ENCODE measurements around the gene SCAMP1. TPM values are rescaled to one million over a fixed set of nuclear protein-coding genes. Genes with fewer than 3 reads are reported as not detected.

The SCAMP1 gene
- total and polyA plus RNA-seq, 2 experiments from 2014 or later = 22.4 to 47.6 TPM

- Histone ChIP-seq H4K20me1 (ENCODE audit: insufficient read depth, poor library complexity, severe bottlenecking) (no peaks in the 10 kb centered on the region), H3K9me2 (replicated peaks; ENCODE audit: insufficient read depth) (no peaks in the 10 kb centered on the region), H3K36me3 (replicated peaks; ENCODE audit: insufficient read depth, low read depth) (no peaks in the 10 kb centered on the region), H2AFZ (no peak overlapping the region), H3K27ac (no peak overlapping the region), H3K4me1 (ENCODE audit: insufficient read depth) (no peaks in the 10 kb centered on the region), H3K4me3 (no peak overlapping the region), H3K27me3 (no peaks in the 10 kb centered on the region), H3K9me3 (ENCODE audit: low read depth) (no peaks in the 10 kb centered on the region), H3K79me2 (no peaks in the 10 kb centered on the region), H3K4me2 (no peak overlapping the region)
- no peak for TF ChIP-seq EZH2phosphoT487 (IDR thresholded peaks at IDR 0.05; ENCODE audit: low read depth, severe bottlenecking, unreplicated experiment)
- no peak for TF ChIP-seq EZH2 (IDR thresholded peaks at IDR 0.05; ENCODE audit: borderline replicate concordance)
- TF ChIP-seq, protein P1, sequence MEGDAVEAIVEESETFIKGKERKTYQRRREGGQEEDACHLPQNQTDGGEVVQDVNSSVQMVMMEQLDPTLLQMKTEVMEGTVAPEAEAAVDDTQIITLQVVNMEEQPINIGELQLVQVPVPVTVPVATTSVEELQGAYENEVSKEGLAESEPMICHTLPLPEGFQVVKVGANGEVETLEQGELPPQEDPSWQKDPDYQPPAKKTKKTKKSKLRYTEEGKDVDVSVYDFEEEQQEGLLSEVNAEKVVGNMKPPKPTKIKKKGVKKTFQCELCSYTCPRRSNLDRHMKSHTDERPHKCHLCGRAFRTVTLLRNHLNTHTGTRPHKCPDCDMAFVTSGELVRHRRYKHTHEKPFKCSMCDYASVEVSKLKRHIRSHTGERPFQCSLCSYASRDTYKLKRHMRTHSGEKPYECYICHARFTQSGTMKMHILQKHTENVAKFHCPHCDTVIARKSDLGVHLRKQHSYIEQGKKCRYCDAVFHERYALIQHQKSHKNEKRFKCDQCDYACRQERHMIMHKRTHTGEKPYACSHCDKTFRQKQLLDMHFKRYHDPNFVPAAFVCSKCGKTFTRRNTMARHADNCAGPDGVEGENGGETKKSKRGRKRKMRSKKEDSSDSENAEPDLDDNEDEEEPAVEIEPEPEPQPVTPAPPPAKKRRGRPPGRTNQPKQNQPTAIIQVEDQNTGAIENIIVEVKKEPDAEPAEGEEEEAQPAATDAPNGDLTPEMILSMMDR (IDR thresholded peaks at IDR 0.05; ENCODE audit: poor library complexity) = no peak
- WGBS (ENCODE audit: low lambda C conversion rate, missing lambda C conversion rate) = 94% methylated on average over 6 of the region's 6 CpGs
- DNase-seq (ENCODE audit: low spot score) = no peak
These were observed 32.5 kb upstream of the SCAMP1 start for GRCh38 chr5:78327761-78328510.

- Histone ChIP-seq H3K27ac (no peak overlapping the region), H3K4me2 (no peak overlapping the region), H3K79me2 (no peaks in the 10 kb centered on the region), H3K9me2 (replicated peaks; ENCODE audit: insufficient read depth) (no peaks in the 10 kb centered on the region), H4K20me1 (ENCODE audit: insufficient read depth, poor library complexity, severe bottlenecking) (no peaks in the 10 kb centered on the region), H3K36me3 (replicated peaks; ENCODE audit: insufficient read depth, low read depth) (no peaks in the 10 kb centered on the region), H3K4me1 (ENCODE audit: insufficient read depth) (no peaks in the 10 kb centered on the region), H2AFZ (peak overlapping the region; percentile 17), H3K9me3 (ENCODE audit: low read depth) (no peaks in the 10 kb centered on the region), H3K4me3 (no peak overlapping the region), H3K27me3 (no peaks in the 10 kb centered on the region)
- TF ChIP-seq EZH2phosphoT487 (IDR thresholded peaks at IDR 0.05; ENCODE audit: low read depth, severe bottlenecking, unreplicated experiment) (no peak), EZH2 (IDR thresholded peaks at IDR 0.05; ENCODE audit: borderline replicate concordance) (no peak)
- TF ChIP-seq, protein P1 (IDR thresholded peaks at IDR 0.05; ENCODE audit: poor library complexity) = no peak
- WGBS (ENCODE audit: low lambda C conversion rate, missing lambda C conversion rate) = 84% methylated on average over 5 of the region's 5 CpGs
- no peak for DNase-seq (ENCODE audit: low spot score)
These were observed 31.7 kb upstream of the SCAMP1 start for GRCh38 chr5:78328585-78329173.

DNA sequence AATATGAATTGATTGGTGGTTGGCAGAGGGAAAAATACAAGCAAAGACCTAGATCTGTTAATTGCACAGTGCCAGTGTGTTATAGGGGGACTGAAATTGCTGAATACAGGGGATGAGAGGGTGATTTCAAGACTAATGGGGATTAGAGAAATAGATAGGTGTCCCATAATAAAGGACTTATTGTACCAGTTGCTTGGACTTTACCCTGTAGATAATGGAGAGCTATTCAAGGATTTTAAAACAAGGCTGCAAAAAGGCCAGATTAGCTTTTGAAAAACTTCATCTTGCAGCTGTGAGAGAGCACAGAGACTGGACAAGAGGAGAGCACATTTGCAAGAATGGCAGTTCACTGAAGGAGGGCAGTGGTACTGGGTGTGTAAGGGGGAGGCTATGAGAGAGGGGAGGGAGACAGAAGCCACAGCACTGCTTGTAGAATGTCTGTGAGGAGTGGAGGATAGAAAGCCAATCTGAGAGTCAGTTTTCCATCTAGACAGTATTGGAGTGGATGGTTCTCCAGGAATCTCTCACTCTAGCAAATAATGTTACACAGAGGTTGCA is 28.8 kb upstream of the SCAMP1 start:
- H4K20me1 ChIP-seq (ENCODE audit: insufficient read depth, poor library complexity, severe bottlenecking) = no peaks in the 10 kb centered on the region
- H3K9me3 ChIP-seq (ENCODE audit: low read depth) = no peaks in the 10 kb centered on the region
- no peaks in the 10 kb centered on the region for H3K9me2 ChIP-seq (replicated peaks; ENCODE audit: insufficient read depth)
- no peaks in the 10 kb centered on the region for H3K27me3 ChIP-seq
- H3K79me2 ChIP-seq = no peaks in the 10 kb centered on the region
- no peak overlapping the region for H3K4me3 ChIP-seq
- H3K4me1 ChIP-seq (ENCODE audit: insufficient read depth) = no peaks in the 10 kb centered on the region
- DNase-seq (ENCODE audit: low spot score) = no peak
- no peak overlapping the region for H3K27ac ChIP-seq
- TF ChIP-seq, protein P1 (IDR thresholded peaks at IDR 0.05; ENCODE audit: poor library complexity) = no peak
- TF ChIP-seq EZH2phosphoT487 (IDR thresholded peaks at IDR 0.05; ENCODE audit: low read depth, severe bottlenecking, unreplicated experiment) = no peak
- no peak for TF ChIP-seq EZH2 (IDR thresholded peaks at IDR 0.05; ENCODE audit: borderline replicate concordance)
- H3K36me3 ChIP-seq (replicated peaks; ENCODE audit: insufficient read depth, low read depth) = no peaks in the 10 kb centered on the region
- no peak overlapping the region for H3K4me2 ChIP-seq
- no peak overlapping the region for H2AFZ ChIP-seq

Measured in hepatocyte (in vitro differentiated cells).